Endothelial cell of umbilical vein (primary cell): ENCODE measurements around the gene FCSK. TPM values are rescaled to one million over a fixed set of nuclear protein-coding genes. Genes with fewer than 3 reads are reported as not detected.

ENCODE experiments used
- BruUV-seq: library from RNA; stranded (reverse); fragments of 400-500 nt; replicated peaks from 2 replicates; lab custom pipeline; 2021; lab: Mats Ljungman, UMichigan
- CTCF ChIA-PET: fragments of 300-600, 350-600 bp; sonication (Branson Sonifier 250); formaldehyde crosslinking; loops from one replicate; lab custom pipeline; 2021; ENCODE audit warnings: antibody characterized with exemption, inconsistent platforms; lab: Charles Lee
- POLR2A ChIA-PET: fragments of 300-600, 350-600 bp; sonication (Branson Sonifier 250); formaldehyde crosslinking; loops from one replicate; lab custom pipeline; 2021; ENCODE audit warnings: antibody characterized with exemption, inconsistent platforms; lab: Charles Lee
- DNase-seq: peaks from one replicate; pipeline ENCODE4 v3.0.0-alpha.2; 2011; ENCODE audit warnings: low read depth, low spot score
- FAIRE-seq: peaks from 2 replicates; lab custom pipeline; 2011; peaks lifted over from hg19 to GRCh38; lab: Jason Lieb, UNC
- H2AFZ ChIP-seq: 2 replicates; pipeline ENCODE4 v1.6.0; 2012; ENCODE audit warnings: low read depth, low read length, control low read depth, inconsistent platforms
- H3K27ac ChIP-seq: 2 replicates; pipeline ENCODE4 v1.5.1; 2011; ENCODE audit warnings: low read depth, mild to moderate bottlenecking, control low read depth, low read length, moderate library complexity; ENCODE audit not compliant: insufficient read depth
- H3K27me3 ChIP-seq, 2 experiments: 2 replicates each; pipeline versions ENCODE4 v1.6.0 to v1.6.1; 2011; ENCODE audit warnings: low read length in 2 of 2, mixed read lengths in 1 of 2; ENCODE audit not compliant: control insufficient read depth in 2 of 2, insufficient read depth in 2 of 2
- H3K36me3 ChIP-seq, 2 experiments: 2 replicates in 1 of 2; 3 replicates in 1 of 2; pipeline ENCODE4 v1.5.1; 2011; ENCODE audit warnings: low read length in 2 of 2, mild to moderate bottlenecking in 1 of 2, moderate library complexity in 1 of 2; ENCODE audit not compliant: control insufficient read depth in 2 of 2, insufficient read depth in 2 of 2; ENCODE audit errors: extremely low read depth in 1 of 2
- H3K4me1 ChIP-seq: 3 replicates; pipeline ENCODE4 v1.5.1; 2011; ENCODE audit warnings: mild to moderate bottlenecking, low read length; ENCODE audit not compliant: control insufficient read depth, insufficient read depth; ENCODE audit errors: extremely low read depth
- H3K4me2 ChIP-seq: 2 replicates; pipeline ENCODE4 v1.6.1; 2011; ENCODE audit warnings: low read length, control low read depth, mixed read lengths; ENCODE audit not compliant: insufficient read depth
- H3K4me3 ChIP-seq, 3 experiments: fragments of 200-600 bp in 1 of 3; sonication (generic), shearing (Covaris generic) in 1 of 3; replicated peaks in 1 of 3; 2 replicates each; pipeline ENCODE4 v1.5.1; 2011 to 2016; ENCODE audit warnings: control low read depth in 3 of 3, low read length in 3 of 3, mild to moderate bottlenecking in 2 of 3, inconsistent platforms in 1 of 3, low read depth in 1 of 3, moderate library complexity in 1 of 3; ENCODE audit not compliant: insufficient read depth in 1 of 3
- H3K79me2 ChIP-seq: 2 replicates; pipeline ENCODE4 v1.6.0; 2012; ENCODE audit warnings: low read length, inconsistent platforms; ENCODE audit not compliant: control insufficient read depth, insufficient read depth
- H3K9ac ChIP-seq: replicated peaks from 2 replicates; pipeline ENCODE3; 2011; ENCODE audit warnings: low read length, control low read depth; ENCODE audit not compliant: insufficient read depth; ENCODE audit errors: extremely low read depth
- H3K9me1 ChIP-seq: replicated peaks from 3 replicates; pipeline ENCODE4 v1.6.0; 2011; ENCODE audit warnings: mild to moderate bottlenecking, low read length; ENCODE audit not compliant: control insufficient read depth, insufficient read depth; ENCODE audit errors: extremely low read depth
- H3K9me3 ChIP-seq: replicated peaks from 2 replicates; pipeline ENCODE4 v1.5.1; 2012; ENCODE audit warnings: low read length, inconsistent platforms; ENCODE audit not compliant: control insufficient read depth, insufficient read depth
- H4K20me1 ChIP-seq: replicated peaks from 2 replicates; pipeline ENCODE3; 2011; ENCODE audit warnings: mild to moderate bottlenecking, low read length; ENCODE audit not compliant: control insufficient read depth, insufficient read depth; ENCODE audit errors: extremely low read depth
- CTCF ChIP-seq, 2 donors: IDR thresholded peaks; 1 replicate in 1 of 2; 2 replicates in 1 of 2; pipeline ENCODE4 v1.5.1; 2011; ENCODE audit warnings: low read length in 2 of 2, mild to moderate bottlenecking in 2 of 2, moderate library complexity in 2 of 2, control low read depth in 1 of 2, inconsistent platforms in 1 of 2, low read depth in 1 of 2; ENCODE audit not compliant: insufficient read depth in 1 of 2; ENCODE audit errors: extremely low read depth in 1 of 2
- EZH2 ChIP-seq: IDR thresholded peaks from 2 replicates; pipeline ENCODE4 v1.6.1; 2012; ENCODE audit warnings: borderline replicate concordance, low read depth, mild to moderate bottlenecking, moderate library complexity, low read length, inconsistent platforms; ENCODE audit not compliant: severe bottlenecking
- FOS ChIP-seq: IDR thresholded peaks from 2 replicates; pipeline ENCODE4 v1.6.1; 2011; ENCODE audit warnings: mild to moderate bottlenecking, low read length, moderate library complexity, borderline replicate concordance; ENCODE audit not compliant: insufficient read depth
- GATA2 ChIP-seq: IDR thresholded peaks from 2 replicates; pipeline ENCODE4 v1.7.0; 2011; ENCODE audit warnings: low read depth, mild to moderate bottlenecking, moderate library complexity, mixed read lengths, low read length; ENCODE audit not compliant: insufficient read length, insufficient read depth
- JUN ChIP-seq: IDR thresholded peaks from 2 replicates; pipeline ENCODE4 v1.6.1; 2011; ENCODE audit warnings: borderline replicate concordance, low read depth; ENCODE audit not compliant: insufficient read length, insufficient read depth
- MAX ChIP-seq: IDR thresholded peaks from 2 replicates; pipeline ENCODE4 v1.6.1; 2011; ENCODE audit not compliant: insufficient read depth, insufficient read length
- MYC ChIP-seq: IDR thresholded peaks from one replicate; pipeline ENCODE4 v1.6.1; 2011; ENCODE audit warnings: mild to moderate bottlenecking, low read depth, low read length
- POLR2A ChIP-seq: IDR thresholded peaks from 2 replicates; pipeline ENCODE4 v1.6.1; 2012; ENCODE audit warnings: low read depth, mild to moderate bottlenecking, control low read depth, low read length
- dilution Hi-C: fragments of 300-500 bp; cut with MboI; formaldehyde crosslinking; loops from one replicate; pipeline ENCODE4 v1.15.0; 2019; ENCODE audit warnings: low sequenced_read_pairs; ENCODE audit not compliant: extremely low pct_ligation_motif_present
- intact Hi-C: fragments of 100-400 bp; cut with micrococcal nuclease; formaldehyde crosslinking; loops from one replicate; pipeline ENCODE4 v1.10.0; 2022
- polyA plus RNA-seq, 4 experiments: library from polyadenylated mRNA; depleted of rRNA in 3 of 4; stranded (reverse) in 3 of 4; unstranded in 1 of 4; fragments of >200 nt; gene quantifications; 2 replicates each; pipeline versions ENCODE4 v1.2.1 to v1.2.3, GENCODE V29; 2011 to 2012; ENCODE audit warnings: missing spikeins in 1 of 4
- total RNA-seq: library from RNA; stranded (reverse); gene quantifications from 2 replicates; pipeline ENCODE4 v1.2.3, GENCODE V29; 2021

Gene FCSK
- total and polyA plus RNA-seq, 2 donors (not counting 3 experiments of a cell fraction or from before 2014, with no cell fraction given) = 12.4 to 18.0 TPM

- POLR2A ChIA-PET = no interaction called here
- FAIRE-seq (no peak), DNase-seq (no peak)
- CTCF ChIA-PET = interaction anchor here (1.9 kb wide), 1 partner anchor 25 kb away, joined by 6 read pairs; no protein-coding TSS in a partner anchor
- no peak overlapping the region for H3K4me2 ChIP-seq
- no peaks in the 10 kb centered on the region for H3K9me3 ChIP-seq
- peaks cover 0 to 32% of the 10 kb centered on the region in 2 experiments for H3K36me3 ChIP-seq
- H2AFZ ChIP-seq = no peak overlapping the region
- no peak overlapping the region for H3K4me3 ChIP-seq
- TF ChIP-seq GATA2 = no peak
- TF ChIP-seq MAX = no peak
- no peak for TF ChIP-seq CTCF (IDR thresholded peaks at IDR 0.05; ENCODE audit: extremely low read depth in 1 of 2, insufficient read depth in 1 of 2, low read depth in 1 of 2, low read length in 2 of 2)
- no peak for TF ChIP-seq POLR2A
- TF ChIP-seq JUN = no peak
- no peak for TF ChIP-seq MYC
- no peak for TF ChIP-seq EZH2
- TF ChIP-seq FOS = no peak
- no peak overlapping the region for H3K9ac ChIP-seq
- H3K4me1 ChIP-seq = peaks cover 8% of the 10 kb centered on the region
- BruUV-seq = no TSS peak
- dilution Hi-C loops (no loop called here), intact Hi-C loops (no loop called here)
- no peaks in the 10 kb centered on the region for H3K27me3 ChIP-seq
- H4K20me1 ChIP-seq = no peaks in the 10 kb centered on the region
- no peaks in the 10 kb centered on the region for H3K79me2 ChIP-seq
- H3K27ac ChIP-seq = no peak overlapping the region
- no peaks in the 10 kb centered on the region for H3K9me1 ChIP-seq
These were observed 29.0 kb downstream of the FCSK start for GRCh38 chr16:70483426-70483825.
